Measurements from ENCODE around the gene TSR1.
"Not testable (repeated sequence)": the region's sequence is repeated elsewhere in the genome, so short reads cannot be mapped to it uniquely, and the experiment has no call there.

The TSR1 gene

GRCh38 chr17:2335726-2336214 lies 487 bp downstream of the TSR1 start:
- no peak for DNase-seq

- DNase-seq: no peak
Measured at GRCh38 chr17:2331303-2331702, 5.0 kb downstream of the TSR1 start.

GRCh38 chr17:2323629-2324314 lies 12.5 kb downstream of the TSR1 start:
- no peak for DNase-seq

GRCh38 chr17:2321399-2321798 lies 14.9 kb downstream of the TSR1 start:
- DNase-seq: no peak

- no peak for DNase-seq
Measured at GRCh38 chr17:2319051-2319450, 17.2 kb downstream of the TSR1 start.

- DNase-seq: no peak
Measured at GRCh38 chr17:2317796-2318195, 18.5 kb downstream of the TSR1 start.

- not testable (repeated sequence) for DNase-seq
Measured at GRCh38 chr17:2316916-2317205, 19.4 kb downstream of the TSR1 start.

GRCh38 chr17:2312736-2313135 lies 23.5 kb downstream of the TSR1 start:
- DNase-seq: no peak

GRCh38 chr17:2309338-2310154 lies 26.7 kb downstream of the TSR1 start:
- DNase-seq: no peak

GRCh38 chr17:2304931-2305330 lies 31.3 kb downstream of the TSR1 start:
- no peak for DNase-seq

- peak; percentile 93 to 95 for DNase-seq
Measured at GRCh38 chr17:2303204-2304188, 32.8 kb downstream of the TSR1 start, which contains the start of the genes SMG6 and SRR. Gene SMG6 (minus strand): TSS chr17:2303785. CDS start chr17:2303720, 65 bp downstream. Gene SRR (plus strand): TSS chr17:2303950. CDS start chr17:2315561, 11,611 bp downstream.

- no peak for DNase-seq
Measured at GRCh38 chr17:2302778-2303203, 33.5 kb downstream of the TSR1 start.

GRCh38 chr17:2299756-2300155 lies 36.5 kb downstream of the TSR1 start:
- no peak for DNase-seq

GRCh38 chr17:2299136-2299535 lies 37.1 kb downstream of the TSR1 start:
- no peak for DNase-seq

- no peak for DNase-seq
Measured at GRCh38 chr17:2297023-2297422, 39.2 kb downstream of the TSR1 start.

- no peak for DNase-seq
Measured at GRCh38 chr17:2295575-2295974, 40.7 kb downstream of the TSR1 start.

- no peak for DNase-seq
Measured at GRCh38 chr17:2292100-2292499, 44.2 kb downstream of the TSR1 start.

- DNase-seq: no peak
Measured at GRCh38 chr17:2289878-2290478, 46.3 kb downstream of the TSR1 start.

GRCh38 chr17:2283302-2283701 lies 53.0 kb downstream of the TSR1 start:
- DNase-seq: no peak

- no peak for DNase-seq
Measured at GRCh38 chr17:2282297-2282873, 53.9 kb downstream of the TSR1 start.

GRCh38 chr17:2279707-2280106 lies 56.5 kb downstream of the TSR1 start:
- DNase-seq: no peak

Measured in activated CD4-positive, alpha-beta T cell treated with anti-CD3 and anti-CD28 coated beads for 4 hours (primary cell).